PFSK-1 (cell line): Measurements from ENCODE around the gene CDC26.

Experiments
- FOXP2 ChIP-seq: optimal IDR thresholded peaks from 2 replicates; pipeline ENCODE3; 2011; ENCODE audit warnings: borderline replicate concordance, control low read depth, inconsistent platforms; ENCODE audit not compliant: insufficient read depth; ENCODE audit errors: extremely low read length, extremely low read depth
- POLR2AphosphoS5 ChIP-seq: IDR thresholded peaks from 2 replicates; pipeline ENCODE4 v1.6.1; 2012; ENCODE audit warnings: low read depth, mild to moderate bottlenecking, control low read depth, low read length, moderate library complexity
- REST ChIP-seq, 2 experiments: IDR thresholded peaks; 2 replicates each; pipeline versions ENCODE4 v1.6.1 to v1.8.0; 2011 to 2012; ENCODE audit warnings: low read depth in 2 of 2, low read length in 2 of 2, control low read depth in 1 of 2, inconsistent platforms in 1 of 2, mild to moderate bottlenecking in 1 of 2, moderate library complexity in 1 of 2; ENCODE audit not compliant: insufficient read depth in 1 of 2
- SIN3A ChIP-seq: IDR thresholded peaks from 2 replicates; pipeline ENCODE4 v1.6.1; 2012; ENCODE audit warnings: mild to moderate bottlenecking, low read length, moderate library complexity, borderline replicate concordance; ENCODE audit not compliant: insufficient read depth
- TAF1 ChIP-seq: IDR thresholded peaks from 2 replicates; pipeline ENCODE4 v1.6.1; 2012; ENCODE audit warnings: low read length, control low read depth, borderline replicate concordance; ENCODE audit not compliant: insufficient read depth

GRCh38 chr9:113269871-113270270, 5.5 kb downstream of the CDC26 start:
- TF ChIP-seq FOXP2 (no peak), POLR2AphosphoS5 (no peak), REST (IDR thresholded peaks at IDR 0.05; ENCODE audit: insufficient read depth in 1 of 2, low read depth in 2 of 2, low read length in 2 of 2) (no peak), TAF1 (no peak), SIN3A (no peak)
